Pancreas (tissue), 10 donors: ENCODE data around the gene AMDHD1. TPM values are rescaled to one million over a fixed set of nuclear protein-coding genes. Genes with fewer than 3 reads are reported as not detected.

Experiments used
- ATAC-seq, 4 donors: fragments of 200-7000 bp; cut with Tn5 transposase; one replicate each; pipeline versions ENCODE4 v1.8.0 to v1.9.1; 2020; ENCODE audit warnings: mild to moderate bottlenecking in 4 of 4, moderate library complexity in 4 of 4
- DNase-seq, 6 donors: peaks; one replicate each; pipeline ENCODE4 v3.0.0-alpha.2; 2020
- FAIRE-seq: peaks from 2 replicates; lab custom pipeline; 2012; peaks lifted over from hg19 to GRCh38; lab: Jason Lieb, UNC
- H3K27ac ChIP-seq, 4 donors: fragments of 200-600 bp; sonication (generic); 1 replicate in 3 of 4; 2 replicates in 1 of 4; pipeline versions ENCODE4 v1.5.0 to v1.8.0; 2020
- H3K27me3 ChIP-seq, 4 donors: fragments of 200-600 bp; one replicate each; pipeline ENCODE4 v1.8.0; 2021
- H3K36me3 ChIP-seq, 3 donors: fragments of 200-600 bp; sonication (generic) in 1 of 3; one replicate each; pipeline versions ENCODE4 v1.5.0 to v1.8.0; 2020 to 2021
- H3K4me1 ChIP-seq, 3 donors: fragments of 200-600 bp; one replicate each; pipeline ENCODE4 v1.8.0; 2021
- H3K4me3 ChIP-seq, 4 donors: fragments of 200-600 bp; sonication (generic) in 2 of 4; one replicate each; pipeline versions ENCODE4 v1.5.0 to v1.8.0; 2020 to 2021
- H3K9me3 ChIP-seq, 4 donors: fragments of 200-600 bp; one replicate each; pipeline ENCODE4 v1.8.0; 2021
- CTCF ChIP-seq, 4 donors: fragments of 200-600 bp; sonication (generic) in 3 of 4; IDR thresholded peaks; one replicate each; pipeline versions ENCODE4 v1.5.0 to v1.8.0; 2021; ENCODE audit warnings: antibody characterized with exemption in 4 of 4
- WGBS, 2 donors: extraction: QIAGEN DNeasy Blood & Tissue Kit; methylation state at CpG; one replicate each; pipeline ENCODE4 v1.1.7; 2013; 5-methylcytosine and 5-hydroxymethylcytosine counted together
- intact Hi-C, 3 donors: fragments of 100-400 bp; cut with DNase I; formaldehyde crosslinking; loops; one replicate each; pipeline versions ENCODE4 v1.11.1 to v1.14.2; 2022
- polyA plus RNA-seq, 2 donors: library from polyadenylated mRNA; stranded (reverse); fragments of 200-250 nt; gene quantifications; one replicate each; pipeline ENCODE4 v1.2.3, GENCODE V29; 2013
- total RNA-seq, 6 donors: library from RNA; stranded (reverse); fragmentation: NEBNext Ultra II Directional in 4 of 6; extraction: Animal tissue kit (Norgen Biotek cat#: 25700) in 4 of 6; gene quantifications; one replicate each; pipeline versions ENCODE4 v1.2.1 to v1.2.4, GENCODE V29; 2021 to 2023
- donor health status: healthy with polysubstance abuse.
- donor health status: DM: no; HTN: no; CAD: no; lungs with moderate emphysema.
- donor health status: DM: no; HTN: no; CAD: no.
- donor health status: control.
- donor health status: control.
- donor health status: Bipolar disorder and iron deficiency.
- donor health status: DM: yes; HTN: yes; CAD: no.
- donor health status: DM: no; HTN: no; CAD: no.
- donor health status: DM: no; HTN: no; CAD: no.
- donor health status: DM: yes; HTN: yes; CAD: no.

The AMDHD1 gene
- total and polyA plus RNA-seq, 8 donors = 0.55 to 1.8 (median 0.97) TPM

- intact Hi-C loops = loop anchor here in 1 of 3 donors (5.0 kb wide), 1 partner anchor 79 kb away; the partner anchor contains the start of gene HAL
- H3K36me3 ChIP-seq = no peaks in the 10 kb centered on the region
- H3K4me1 ChIP-seq = no peaks in the 10 kb centered on the region
- no peak overlapping the region for H3K27ac ChIP-seq
- 19 to 23% methylated on average over 7 of the region's 7 CpGs for WGBS, 2 donors
- ATAC-seq = peak; percentile 53 to 95 (median 92)
- H3K27me3 ChIP-seq = no peaks in the 10 kb centered on the region
- peak; percentile 57 to 80 (median 73) for TF ChIP-seq CTCF (IDR thresholded peaks at IDR 0.05)
- H3K4me3 ChIP-seq = no peak overlapping the region
- no peaks in the 10 kb centered on the region for H3K9me3 ChIP-seq
- DNase-seq = peak in 3 of 6 donors; percentile 26 to 48 (median 28)
- FAIRE-seq = no peak
These were observed 24.7 kb upstream of the AMDHD1 start for GRCh38 chr12:95918194-95918993.

- Histone ChIP-seq H3K27me3 (no peaks in the 10 kb centered on the region), H3K4me1 (no peaks in the 10 kb centered on the region), H3K4me3 (no peak overlapping the region), H3K27ac (no peak overlapping the region), H3K9me3 (no peaks in the 10 kb centered on the region), H3K36me3 (no peaks in the 10 kb centered on the region)
- no peak for DNase-seq
- TF ChIP-seq CTCF (IDR thresholded peaks at IDR 0.05) = no peak
- 53 to 72% methylated on average over 6 of the region's 6 CpGs for WGBS, 2 donors
- FAIRE-seq = no peak
- ATAC-seq = no peak
- intact Hi-C loops = loop anchor here in 1 of 3 donors (5.0 kb wide), 1 partner anchor 78 kb away; the partner anchor contains the start of gene HAL
These were observed 24.0 kb upstream of the AMDHD1 start for GRCh38 chr12:95919110-95919509.

- H3K27ac ChIP-seq = no peak overlapping the region
- no peaks in the 10 kb centered on the region for H3K4me1 ChIP-seq
- DNase-seq (no peak), FAIRE-seq (no peak), ATAC-seq (no peak)
- H3K4me3 ChIP-seq = no peak overlapping the region
- no peak for TF ChIP-seq CTCF (IDR thresholded peaks at IDR 0.05)
- H3K36me3 ChIP-seq = no peaks in the 10 kb centered on the region
- no peaks in the 10 kb centered on the region for H3K27me3 ChIP-seq
- 59 to 64% methylated on average over 3 of the region's 3 CpGs for WGBS, 2 donors
- no peaks in the 10 kb centered on the region for H3K9me3 ChIP-seq
- intact Hi-C loops = loop anchor here in 1 of 3 donors (10.0 kb wide), 1 partner anchor 73 kb away; the partner anchor contains the start of gene HAL
These were observed 20.9 kb upstream of the AMDHD1 start for GRCh38 chr12:95922231-95922630.

GRCh38 chr12:95940514-95940913, 2.6 kb upstream of the AMDHD1 start:
- WGBS, 2 donors = 51 to 55% methylated on average over 6 of the region's 6 CpGs
- no peak for TF ChIP-seq CTCF (IDR thresholded peaks at IDR 0.05)
- FAIRE-seq (no peak), DNase-seq (no peak), ATAC-seq (no peak)
- Histone ChIP-seq H3K27me3 (no peaks in the 10 kb centered on the region), H3K36me3 (no peaks in the 10 kb centered on the region), H3K9me3 (no peaks in the 10 kb centered on the region), H3K4me3 (no peak overlapping the region), H3K27ac (no peak overlapping the region), H3K4me1 (peaks cover 0 to 7% (median 0%) of the 10 kb centered on the region in 3 donors)
- intact Hi-C loops = no loop called here

- no peak for TF ChIP-seq CTCF (IDR thresholded peaks at IDR 0.05)
- intact Hi-C loops = no loop called here
- 4 to 8% methylated on average over 13 of the region's 13 CpGs for WGBS, 2 donors
- Histone ChIP-seq H3K36me3 (no peaks in the 10 kb centered on the region), H3K4me3 (peak overlapping the region; percentile 63 to 85 (median 73)), H3K4me1 (peaks cover 0 to 7% (median 0%) of the 10 kb centered on the region in 3 donors), H3K27me3 (no peaks in the 10 kb centered on the region), H3K9me3 (no peaks in the 10 kb centered on the region), H3K27ac (peak overlapping the region; percentile 61 to 89 (median 79))
- ATAC-seq = peak in 2 of 4 donors; percentile 6 to 9
- no peak for FAIRE-seq
- DNase-seq = no peak
These were observed 1.0 kb upstream of the AMDHD1 start for GRCh38 chr12:95942101-95942523.
